ENCODE data around the gene DHX34.
A peak's percentile ranks its signal among the peaks of the same experiment; 100 is the strongest.
"Not testable (repeated sequence)": the region's sequence is repeated elsewhere in the genome, so short reads cannot be mapped to it uniquely, and the experiment has no call there.

The DHX34 gene

GRCh38 chr19:47390533-47391488 lies 41.7 kb downstream of the DHX34 start:
- DNase-seq = no peak

DNA sequence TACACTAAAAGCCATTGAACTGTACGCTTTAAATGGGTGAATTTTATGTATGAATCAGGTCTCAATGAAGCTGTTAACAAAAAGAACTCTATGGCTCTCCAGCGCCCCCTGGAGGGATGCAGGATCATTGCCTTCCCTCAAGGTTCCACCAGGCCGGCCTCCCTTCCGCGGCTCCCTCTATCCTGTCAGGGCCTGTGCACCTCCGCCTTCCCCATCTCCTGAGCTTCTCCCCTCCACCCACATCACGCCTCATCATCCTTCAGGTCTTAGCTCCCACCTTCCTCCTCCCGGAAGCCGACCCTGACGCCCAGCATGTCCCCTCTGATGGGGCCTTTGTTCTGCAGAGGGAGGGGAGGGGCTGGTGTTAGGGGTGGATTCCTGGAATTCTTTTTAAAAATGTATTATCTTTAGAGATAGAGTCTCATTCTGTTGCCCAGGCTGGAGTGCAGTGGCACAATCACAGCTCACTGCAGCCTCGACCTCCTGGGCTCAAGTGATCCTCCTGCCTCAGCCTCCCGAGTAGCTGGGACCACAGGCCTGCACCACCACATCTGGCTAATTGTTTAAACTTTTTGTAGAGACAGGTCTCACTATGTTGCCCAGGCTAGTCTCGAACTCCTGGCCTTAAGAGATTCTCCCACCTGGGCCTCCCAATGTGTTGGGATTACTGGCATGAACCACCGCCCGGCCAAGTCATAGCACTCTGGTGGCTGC lies 42.6 kb downstream of the DHX34 start:
- peak; percentile 79 to 80 for DNase-seq

GRCh38 chr19:47398707-47399597 lies 49.8 kb downstream of the DHX34 start:
- no peak for DNase-seq

- DNase-seq = no peak
Measured at GRCh38 chr19:47402504-47402903, 53.4 kb downstream of the DHX34 start.

- DNase-seq = no peak
Measured at GRCh38 chr19:47404334-47405196, 55.5 kb downstream of the DHX34 start.

DNA sequence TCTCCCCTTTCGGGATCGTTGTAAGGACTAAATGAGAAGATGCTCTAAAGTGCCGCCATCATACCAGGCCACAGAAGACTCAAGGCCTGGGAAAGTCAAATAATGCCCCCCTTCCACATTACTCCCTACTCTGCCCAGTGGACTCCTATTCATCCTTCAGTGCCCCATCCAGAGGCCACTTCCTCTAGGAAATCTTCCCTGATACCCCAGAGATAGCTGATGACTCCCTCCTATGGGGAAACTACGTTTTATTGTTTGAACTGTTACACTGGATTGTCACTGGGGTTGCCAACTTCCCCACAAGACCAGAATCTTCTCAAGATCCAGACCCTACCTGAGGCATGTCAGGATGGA lies 56.1 kb downstream of the DHX34 start:
- DNase-seq = no peak

GRCh38 chr19:47405854-47406417 lies 56.8 kb downstream of the DHX34 start:
- no peak for DNase-seq

DNA sequence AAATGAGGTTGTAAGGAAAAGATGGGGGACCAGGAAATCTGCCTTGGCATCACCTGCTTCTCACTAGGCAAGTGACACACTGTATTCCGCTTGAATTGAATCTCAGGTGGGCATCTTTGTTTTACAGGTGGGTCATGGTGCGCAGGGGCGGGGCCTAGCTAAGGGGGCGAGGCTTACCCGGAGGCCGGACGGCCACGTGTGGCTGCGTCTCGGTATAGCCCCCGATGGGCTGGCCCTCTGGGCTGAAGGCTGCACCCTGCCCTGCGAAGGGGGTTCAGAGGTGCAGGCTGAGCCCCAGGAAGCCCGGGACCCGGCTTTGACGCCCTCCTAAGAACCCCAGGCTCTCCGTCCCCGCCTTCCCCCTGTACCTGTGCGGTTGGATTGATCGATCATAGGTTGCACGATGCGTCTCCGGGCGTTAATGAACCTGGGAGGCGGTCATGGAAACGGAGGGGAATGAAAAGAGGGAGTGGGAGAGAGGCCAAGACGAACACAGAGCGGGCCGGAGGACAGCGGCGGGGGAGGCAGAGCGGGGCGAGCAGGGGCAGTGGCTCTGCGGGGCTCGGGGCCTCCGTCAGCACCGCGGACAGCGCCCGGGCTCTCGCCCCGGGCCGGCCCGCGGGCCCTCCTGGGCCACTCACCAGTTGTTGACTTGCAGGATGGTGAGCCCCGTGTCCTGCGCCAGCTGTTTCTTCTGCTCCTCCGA lies 57.7 kb downstream of the DHX34 start:
- no peak for DNase-seq

DNA sequence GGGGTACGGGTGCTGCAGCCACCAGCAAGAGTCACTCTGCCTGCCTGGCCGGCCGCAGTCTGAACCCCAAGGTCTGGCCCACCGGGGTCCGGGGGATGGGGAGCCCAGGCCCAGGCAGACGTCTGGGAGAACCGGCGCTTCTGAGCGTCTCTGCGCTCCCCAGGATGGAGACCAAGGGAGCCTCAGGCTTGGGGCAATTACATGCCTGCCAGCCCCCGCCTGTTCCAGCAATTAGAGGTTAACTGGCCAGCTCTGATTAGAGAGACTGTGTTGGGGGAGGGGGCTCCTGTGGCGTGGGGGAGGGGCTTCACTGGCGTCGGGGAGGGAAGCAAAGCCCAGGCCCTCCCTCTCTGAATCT lies 58.3 kb downstream of the DHX34 start:
- no peak for DNase-seq

- DNase-seq = no peak
Measured at GRCh38 chr19:47408156-47408938, 59.2 kb downstream of the DHX34 start.

DNA sequence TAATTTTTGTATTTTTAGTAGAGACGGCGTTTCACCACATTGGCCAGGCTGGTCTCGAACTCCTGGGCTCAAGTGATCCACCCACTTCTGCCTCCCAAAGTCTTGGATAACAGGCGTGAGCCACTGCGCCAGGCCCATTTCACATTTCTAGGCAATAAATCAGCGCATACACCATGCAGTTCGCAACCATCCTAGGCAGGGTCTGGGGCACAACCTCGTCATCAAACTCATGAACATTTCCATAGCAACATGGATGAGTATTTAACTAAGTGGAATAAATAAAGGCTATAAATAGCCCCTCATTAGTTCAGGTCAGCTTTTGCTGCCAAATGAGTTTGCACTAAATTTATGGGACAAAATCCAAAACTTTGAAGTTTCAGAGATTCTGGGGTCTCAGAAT lies 62.0 kb downstream of the DHX34 start:
- no peak for DNase-seq

DNA sequence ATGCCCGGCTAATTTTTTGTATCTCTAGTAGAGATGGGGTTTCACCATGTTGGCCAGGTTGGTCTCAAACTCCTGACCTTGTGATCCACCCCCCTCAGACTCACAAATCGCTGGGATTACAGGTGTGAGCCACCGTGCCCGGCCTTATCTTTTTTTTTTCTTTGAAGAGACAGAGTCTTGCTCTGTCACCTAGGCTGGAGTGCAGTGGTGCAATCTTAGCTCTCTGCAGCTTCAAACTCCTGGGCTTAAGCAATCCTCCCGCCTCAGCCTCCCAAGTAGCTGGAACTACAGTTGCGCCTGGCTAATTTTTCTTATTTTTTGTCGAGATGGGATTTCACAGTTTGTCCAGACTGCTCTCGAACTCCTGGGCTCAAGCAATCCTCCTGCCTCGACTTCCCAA lies 62.6 kb downstream of the DHX34 start:
- not testable (repeated sequence) for DNase-seq

GRCh38 chr19:47413941-47414340 lies 64.8 kb downstream of the DHX34 start:
- no peak for DNase-seq

DNA sequence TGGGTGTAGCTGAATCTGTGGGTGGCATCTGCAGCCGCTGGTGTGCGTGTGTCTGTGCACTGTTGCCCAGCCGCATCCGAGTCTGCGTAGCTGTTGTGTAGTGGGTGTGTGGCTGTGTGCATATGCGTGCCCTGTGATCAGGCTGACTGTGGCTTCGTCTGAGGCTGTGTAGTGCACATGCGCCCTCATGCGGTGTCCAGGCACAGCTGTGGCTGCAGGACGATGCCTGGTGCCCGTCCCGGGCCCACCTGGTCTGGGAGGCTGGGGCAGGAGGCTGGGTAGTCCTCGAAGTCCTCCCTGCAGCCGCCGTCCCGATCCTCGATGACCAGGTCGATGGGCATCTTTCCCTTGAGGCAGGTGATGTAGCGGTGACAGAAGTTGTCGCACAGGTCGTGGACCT lies 65.4 kb downstream of the DHX34 start:
- no peak for DNase-seq

- DNase-seq = no peak
Measured at GRCh38 chr19:47415953-47416642, 67.0 kb downstream of the DHX34 start.

GRCh38 chr19:47416643-47416985 lies 67.5 kb downstream of the DHX34 start:
- DNase-seq = no peak

GRCh38 chr19:47417107-47417745 lies 68.1 kb downstream of the DHX34 start:
- no peak for DNase-seq

- DNase-seq = no peak
Measured at GRCh38 chr19:47417746-47418691, 68.9 kb downstream of the DHX34 start.

All from CD4-positive, alpha-beta T cell treated with Interleukin-1 beta for 1 hour (primary cell).